ENCODE results near the gene PTPRU. TPM values are rescaled to one million over a fixed set of nuclear protein-coding genes. Genes with fewer than 3 reads are reported as not detected.

The PTPRU gene
- polyA plus RNA-seq, 1 experiment: 7.8 TPM

DNA sequence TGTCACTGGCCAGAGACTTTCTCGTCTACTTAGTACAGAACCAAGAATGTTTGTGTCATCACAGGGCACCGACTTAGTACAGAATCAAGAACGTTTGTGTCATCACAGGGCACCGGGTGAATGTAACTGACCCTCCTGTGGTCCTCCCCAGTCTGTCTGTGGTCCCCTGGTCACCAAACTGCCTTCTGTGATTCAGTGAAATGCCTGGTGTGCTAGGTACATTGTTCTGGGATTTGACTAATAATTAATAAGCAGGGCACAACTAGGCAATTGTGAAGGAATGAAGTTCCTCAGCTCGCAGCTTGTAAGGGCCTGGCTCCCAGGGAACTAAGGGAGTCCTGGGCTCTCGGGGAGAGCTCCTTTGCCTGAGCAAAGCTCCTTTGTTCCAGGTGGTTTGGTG is 12.8 kb upstream of the PTPRU start:
- TF ChIP-seq, protein P1, sequence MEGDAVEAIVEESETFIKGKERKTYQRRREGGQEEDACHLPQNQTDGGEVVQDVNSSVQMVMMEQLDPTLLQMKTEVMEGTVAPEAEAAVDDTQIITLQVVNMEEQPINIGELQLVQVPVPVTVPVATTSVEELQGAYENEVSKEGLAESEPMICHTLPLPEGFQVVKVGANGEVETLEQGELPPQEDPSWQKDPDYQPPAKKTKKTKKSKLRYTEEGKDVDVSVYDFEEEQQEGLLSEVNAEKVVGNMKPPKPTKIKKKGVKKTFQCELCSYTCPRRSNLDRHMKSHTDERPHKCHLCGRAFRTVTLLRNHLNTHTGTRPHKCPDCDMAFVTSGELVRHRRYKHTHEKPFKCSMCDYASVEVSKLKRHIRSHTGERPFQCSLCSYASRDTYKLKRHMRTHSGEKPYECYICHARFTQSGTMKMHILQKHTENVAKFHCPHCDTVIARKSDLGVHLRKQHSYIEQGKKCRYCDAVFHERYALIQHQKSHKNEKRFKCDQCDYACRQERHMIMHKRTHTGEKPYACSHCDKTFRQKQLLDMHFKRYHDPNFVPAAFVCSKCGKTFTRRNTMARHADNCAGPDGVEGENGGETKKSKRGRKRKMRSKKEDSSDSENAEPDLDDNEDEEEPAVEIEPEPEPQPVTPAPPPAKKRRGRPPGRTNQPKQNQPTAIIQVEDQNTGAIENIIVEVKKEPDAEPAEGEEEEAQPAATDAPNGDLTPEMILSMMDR (IDR thresholded peaks at IDR 0.05; ENCODE audit: low read depth, low read length): no peak
- no peaks in the 10 kb centered on the region for H3K9me3 ChIP-seq (ENCODE audit: control insufficient read depth, insufficient read depth, low read length)
- DNase-seq (ENCODE audit: low read depth, low spot score): no peak
- CTCF ChIA-PET: no interaction called here
- no peak overlapping the region for H3K4me3 ChIP-seq (ENCODE audit: low read depth, low read length)
- no peak overlapping the region for H3K27ac ChIP-seq (ENCODE audit: low read depth, low read length)
- POLR2A ChIA-PET: no interaction called here
- no peaks in the 10 kb centered on the region for H3K27me3 ChIP-seq (ENCODE audit: control insufficient read depth, insufficient read depth, low read length)

DNA sequence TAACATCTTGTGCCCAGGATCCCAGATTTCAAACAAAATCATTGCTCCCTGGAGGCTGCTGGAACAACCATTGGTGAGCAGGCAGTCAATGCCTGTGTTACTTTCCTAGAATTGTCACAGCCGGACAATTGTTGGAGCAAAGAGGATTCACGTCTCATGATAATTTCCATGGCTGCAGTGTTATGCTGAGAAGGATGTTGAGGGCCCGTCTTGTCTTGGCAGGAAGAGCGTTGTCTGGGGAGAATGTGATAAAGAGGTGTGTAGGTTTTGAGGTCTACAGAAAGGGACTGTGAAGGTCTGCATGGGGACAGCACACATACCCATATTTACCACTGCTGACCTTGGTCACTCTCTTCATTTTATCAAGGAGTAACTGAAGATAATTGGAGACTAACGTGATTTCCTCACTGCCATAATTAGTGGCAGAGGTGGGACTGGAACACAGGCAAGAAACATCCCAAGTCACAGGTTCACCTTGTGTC is 11.9 kb upstream of the PTPRU start:
- no peak overlapping the region for H3K4me3 ChIP-seq (ENCODE audit: low read depth, low read length)
- H3K9me3 ChIP-seq (ENCODE audit: control insufficient read depth, insufficient read depth, low read length): no peaks in the 10 kb centered on the region
- ChIA-PET POLR2A (no interaction called here), CTCF (no interaction called here)
- TF ChIP-seq, protein P1 (IDR thresholded peaks at IDR 0.05; ENCODE audit: low read depth, low read length): no peak
- no peak overlapping the region for H3K27ac ChIP-seq (ENCODE audit: low read depth, low read length)
- no peak for DNase-seq (ENCODE audit: low read depth, low spot score)
- no peaks in the 10 kb centered on the region for H3K27me3 ChIP-seq (ENCODE audit: control insufficient read depth, insufficient read depth, low read length)

DNA sequence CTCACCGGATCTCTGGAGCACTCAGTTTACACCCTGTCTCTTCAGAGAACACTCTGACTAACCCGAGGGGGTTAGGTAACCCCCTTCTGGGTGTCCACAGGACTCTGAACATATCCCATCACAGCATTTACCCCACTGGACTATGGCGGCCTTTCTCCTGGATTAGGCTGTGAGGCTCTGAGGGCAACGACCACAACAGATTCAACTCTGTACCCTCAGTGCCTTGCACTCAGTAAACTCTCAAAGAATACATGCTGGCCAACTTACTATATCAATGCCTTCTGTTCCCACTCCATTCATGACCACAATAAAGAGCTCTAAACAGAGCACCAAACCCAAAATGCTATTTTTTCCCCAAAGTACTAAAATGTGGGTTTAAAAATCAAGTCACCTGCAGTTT is 11.0 kb upstream of the PTPRU start:
- Histone ChIP-seq H3K4me3 (ENCODE audit: low read depth, low read length) (no peak overlapping the region), H3K9me3 (ENCODE audit: control insufficient read depth, insufficient read depth, low read length) (no peaks in the 10 kb centered on the region), H3K27ac (ENCODE audit: low read depth, low read length) (no peak overlapping the region), H3K27me3 (ENCODE audit: control insufficient read depth, insufficient read depth, low read length) (no peaks in the 10 kb centered on the region)
- ChIA-PET CTCF (interaction anchor here (1.2 kb wide), 1 partner anchor 23 kb away, joined by 3 read pairs; no protein-coding TSS in a partner anchor), POLR2A (no interaction called here)
- TF ChIP-seq, protein P1 (IDR thresholded peaks at IDR 0.05; ENCODE audit: low read depth, low read length): no peak
- DNase-seq (ENCODE audit: low read depth, low spot score): no peak

DNA sequence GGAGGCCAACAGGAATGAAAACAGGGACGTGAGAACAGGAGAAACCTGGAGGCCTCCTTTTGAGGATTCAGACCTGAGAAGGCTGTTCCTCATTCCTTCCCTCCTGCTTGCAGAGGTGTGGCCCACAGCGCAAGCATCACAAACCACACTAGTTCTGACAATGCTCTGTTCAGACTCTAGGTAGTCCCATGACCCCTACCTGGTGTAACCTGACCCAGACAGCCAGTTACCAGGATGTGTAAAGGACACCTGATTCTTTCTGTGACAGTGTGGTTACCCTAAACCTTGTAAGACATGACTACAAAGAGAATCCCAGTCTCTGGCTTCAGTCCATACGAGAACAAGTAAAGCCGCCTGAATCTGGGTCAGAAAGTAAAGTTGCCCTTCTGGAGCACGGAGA is 8.8 kb upstream of the PTPRU start:
- CTCF ChIA-PET: interaction anchor here (0.9 to 1.2 kb wide), 2 partner anchors 9 kb away, joined by 3 to 4 read pairs; no protein-coding TSS in a partner anchor
- TF ChIP-seq, protein P1 (IDR thresholded peaks at IDR 0.05; ENCODE audit: low read depth, low read length): no peak
- Histone ChIP-seq H3K9me3 (ENCODE audit: control insufficient read depth, insufficient read depth, low read length) (no peaks in the 10 kb centered on the region), H3K27ac (ENCODE audit: low read depth, low read length) (no peak overlapping the region), H3K27me3 (ENCODE audit: control insufficient read depth, insufficient read depth, low read length) (no peaks in the 10 kb centered on the region), H3K4me3 (ENCODE audit: low read depth, low read length) (no peak overlapping the region)
- POLR2A ChIA-PET: interaction anchor here (0.7 kb wide), 1 partner anchor 34 kb away, joined by 5 read pairs; no protein-coding TSS in a partner anchor
- DNase-seq (ENCODE audit: low read depth, low spot score): no peak

DNA sequence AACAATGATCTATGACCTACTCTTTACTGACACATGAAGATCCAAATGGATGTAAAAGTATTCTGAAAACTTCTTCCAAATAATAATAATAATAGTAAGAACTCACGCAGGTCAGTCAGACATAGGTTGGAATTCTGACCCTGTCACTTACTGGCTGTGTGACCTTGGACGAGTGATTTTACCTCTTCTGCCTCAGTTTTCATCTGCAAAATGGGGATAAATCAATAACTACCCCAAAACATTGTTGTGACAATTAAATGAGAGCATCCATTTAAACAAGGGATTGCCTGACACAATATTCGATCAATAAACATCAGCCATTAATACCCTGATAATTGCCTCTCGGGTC is 6.1 kb upstream of the PTPRU start:
- TF ChIP-seq, protein P1 (IDR thresholded peaks at IDR 0.05; ENCODE audit: low read depth, low read length): no peak
- ChIA-PET CTCF (interaction anchor here (0.5 to 3.3 kb wide), 2 partner anchors 13 to 1478 kb away, joined by 3 to 12 read pairs; no protein-coding TSS in a partner anchor), POLR2A (interaction anchor here (1.1 kb wide), 1 partner anchor 9 kb away, joined by 3 read pairs; no protein-coding TSS in a partner anchor)
- Histone ChIP-seq H3K27me3 (ENCODE audit: control insufficient read depth, insufficient read depth, low read length) (peaks cover 6% of the 10 kb centered on the region), H3K9me3 (ENCODE audit: control insufficient read depth, insufficient read depth, low read length) (no peaks in the 10 kb centered on the region), H3K4me3 (ENCODE audit: low read depth, low read length) (peak overlapping the region; percentile 93), H3K27ac (ENCODE audit: low read depth, low read length) (no peak overlapping the region)
- no peak for DNase-seq (ENCODE audit: low read depth, low spot score)
